Middle frontal gyrus (tissue), 1 donor: ENCODE data around the gene LIPC.

Source experiments
- DNase-seq: peaks from one replicate; pipeline ENCODE4 v3.0.0-alpha.2; 2015; ENCODE audit warnings: low spot score; ENCODE audit errors: extremely low spot score

LIPC gene

GRCh38 chr15:58433597-58434333, 2.0 kb downstream of the LIPC start:
- DNase-seq = no peak

- DNase-seq = no peak
Observed at GRCh38 chr15:58434334-58434875, 2.6 kb downstream of the LIPC start.

- DNase-seq = no peak
Observed at GRCh38 chr15:58436552-58436951, 4.8 kb downstream of the LIPC start.

- no peak for DNase-seq
Observed at GRCh38 chr15:58437531-58438105, 5.8 kb downstream of the LIPC start.

- no peak for DNase-seq
Observed at GRCh38 chr15:58438111-58438510, 6.3 kb downstream of the LIPC start.

- no peak for DNase-seq
Observed at GRCh38 chr15:58438956-58439355, 7.2 kb downstream of the LIPC start.

GRCh38 chr15:58440158-58440910, 8.5 kb downstream of the LIPC start:
- DNase-seq = no peak

GRCh38 chr15:58440922-58441321, 9.1 kb downstream of the LIPC start:
- no peak for DNase-seq

GRCh38 chr15:58441376-58442070, 9.7 kb downstream of the LIPC start:
- no peak for DNase-seq

- no peak for DNase-seq
Observed at GRCh38 chr15:58442122-58442521, 10.3 kb downstream of the LIPC start.

- DNase-seq = no peak
Observed at GRCh38 chr15:58443308-58443707, 11.5 kb downstream of the LIPC start.

GRCh38 chr15:58444056-58444455, 12.3 kb downstream of the LIPC start:
- no peak for DNase-seq

GRCh38 chr15:58444658-58445332, 13.0 kb downstream of the LIPC start:
- no peak for DNase-seq

- no peak for DNase-seq
Observed at GRCh38 chr15:58445865-58446264, 14.1 kb downstream of the LIPC start.

- no peak for DNase-seq
Observed at GRCh38 chr15:58446521-58446920, 14.7 kb downstream of the LIPC start.

GRCh38 chr15:58447271-58448010, 15.7 kb downstream of the LIPC start:
- no peak for DNase-seq

GRCh38 chr15:58448331-58448730, 16.5 kb downstream of the LIPC start:
- no peak for DNase-seq

GRCh38 chr15:58448906-58449305, 17.1 kb downstream of the LIPC start:
- no peak for DNase-seq

- no peak for DNase-seq
Observed at GRCh38 chr15:58451826-58452225, 20.0 kb downstream of the LIPC start.

- no peak for DNase-seq
Observed at GRCh38 chr15:58452775-58453174, 21.0 kb downstream of the LIPC start.
